Uterus (tissue), 4 donors: ENCODE results near the gene PLEKHN1. TPM values are rescaled to one million over a fixed set of nuclear protein-coding genes. Genes with fewer than 3 reads are reported as not detected.
A peak's percentile ranks its signal among the peaks of the same experiment; 100 is the strongest.

Source experiments
- DNase-seq, 2 donors: peaks; one replicate each; pipeline ENCODE4 v3.0.0-alpha.2; 2019 to 2020
- H3K27ac ChIP-seq, 2 donors: fragments of 200-600 bp; sonication (generic); 1 replicate in 1 of 2; 2 replicates in 1 of 2; pipeline ENCODE4 v1.5.1; 2016 to 2018
- H3K27me3 ChIP-seq, 2 donors: fragments of 200-600 bp; sonication (generic); one replicate each; pipeline ENCODE4 v1.5.1; 2018 to 2019; ENCODE audit warnings: control low read depth in 1 of 2
- H3K36me3 ChIP-seq, 2 donors: fragments of 200-600 bp; sonication (generic); one replicate each; pipeline ENCODE4 v1.5.1; 2019; ENCODE audit warnings: control low read depth in 1 of 2
- H3K4me1 ChIP-seq, 2 donors: fragments of 200-600 bp; sonication (generic); one replicate each; pipeline ENCODE4 v1.5.1; 2018 to 2019; ENCODE audit warnings: control low read depth in 1 of 2
- H3K4me3 ChIP-seq, 2 donors: fragments of 200-600 bp; sonication (generic); 1 replicate in 1 of 2; 2 replicates in 1 of 2; pipeline ENCODE4 v1.5.1; 2018 to 2019; ENCODE audit warnings: mild to moderate bottlenecking in 1 of 2
- H3K9me3 ChIP-seq, 2 donors: fragments of 200-600 bp; sonication (generic); one replicate each; pipeline ENCODE4 v1.5.1; 2019; ENCODE audit warnings: control low read depth in 1 of 2
- CTCF ChIP-seq, 4 experiments: fragments of 200-600 bp in 2 of 4; fragments of 450-650 bp in 2 of 4; sonication (generic) in 2 of 4; IDR thresholded peaks; one replicate each; pipeline ENCODE4 v1.5.1; 2016 to 2019; ENCODE audit warnings: antibody characterized with exemption in 4 of 4, mild to moderate bottlenecking in 2 of 4, moderate library complexity in 1 of 4
- POLR2A ChIP-seq, 2 donors: fragments of 450-650 bp; IDR thresholded peaks; one replicate each; pipeline ENCODE4 v1.6.1; 2016; ENCODE audit warnings: antibody characterized with exemption in 2 of 2, mild to moderate bottlenecking in 1 of 2, moderate library complexity in 1 of 2
- intact Hi-C: fragments of 100-400 bp; cut with DNase I; formaldehyde crosslinking; loops from one replicate; pipeline ENCODE4 v1.15.1; 2023; ENCODE audit warnings: low total_unique reads
- total RNA-seq, 4 donors: library from RNA; depleted of rRNA in 3 of 4; stranded (reverse); fragments of >200 nt in 3 of 4; gene quantifications; one replicate each; pipeline versions ENCODE4 v1.1.0 to v1.2.4, GENCODE V29; 2014 to 2023
- donor health status: DM: yes; HTN: yes; CAD: no.

The PLEKHN1 gene
- total RNA-seq, 4 donors from 2014 or later, result 1.1 TPM; not detected in 3

- intact Hi-C loops, result no loop called here
- Histone ChIP-seq H3K27ac (peak overlapping the region; percentile 1 to 85), H3K27me3 (no peaks in the 10 kb centered on the region), H3K36me3 (no peaks in the 10 kb centered on the region), H3K9me3 (no peaks in the 10 kb centered on the region), H3K4me3 (peak overlapping the region in 1 of 2 donors; percentile 25), H3K4me1 (peaks cover 0 to 39% of the 10 kb centered on the region in 2 donors)
- TF ChIP-seq POLR2A (IDR thresholded peaks at IDR 0.05) (no peak), CTCF (IDR thresholded peaks at IDR 0.05) (no peak)
- DNase-seq, result peak in 1 of 2 donors; percentile 30
Observed at GRCh38 chr1:941015-941587, 25.2 kb upstream of the PLEKHN1 start.

- Histone ChIP-seq H3K27ac (peak overlapping the region; percentile 1 to 85), H3K27me3 (no peaks in the 10 kb centered on the region), H3K9me3 (no peaks in the 10 kb centered on the region), H3K4me1 (peaks cover 0 to 39% of the 10 kb centered on the region in 2 donors), H3K4me3 (peak overlapping the region in 1 of 2 donors; percentile 25), H3K36me3 (no peaks in the 10 kb centered on the region)
- peak; percentile 75 to 93 for DNase-seq
- intact Hi-C loops, result no loop called here
- no peak for TF ChIP-seq CTCF (IDR thresholded peaks at IDR 0.05)
- peak in 1 of 2 donors; percentile 30 for TF ChIP-seq POLR2A (IDR thresholded peaks at IDR 0.05)
Observed at GRCh38 chr1:941588-942383, 24.5 kb upstream of the PLEKHN1 start.

- DNase-seq, result no peak
- no peaks in the 10 kb centered on the region for H3K36me3 ChIP-seq
- peak overlapping the region in 1 of 2 donors; percentile 85 for H3K27ac ChIP-seq
- peak overlapping the region in 1 of 2 donors; percentile 25 for H3K4me3 ChIP-seq
- TF ChIP-seq CTCF (IDR thresholded peaks at IDR 0.05) (no peak), POLR2A (IDR thresholded peaks at IDR 0.05) (no peak)
- intact Hi-C loops, result no loop called here
- H3K4me1 ChIP-seq, result peaks cover 0 to 39% of the 10 kb centered on the region in 2 donors
- H3K9me3 ChIP-seq, result no peaks in the 10 kb centered on the region
- no peaks in the 10 kb centered on the region for H3K27me3 ChIP-seq
Observed at GRCh38 chr1:942411-942821, 23.9 kb upstream of the PLEKHN1 start.

DNA sequence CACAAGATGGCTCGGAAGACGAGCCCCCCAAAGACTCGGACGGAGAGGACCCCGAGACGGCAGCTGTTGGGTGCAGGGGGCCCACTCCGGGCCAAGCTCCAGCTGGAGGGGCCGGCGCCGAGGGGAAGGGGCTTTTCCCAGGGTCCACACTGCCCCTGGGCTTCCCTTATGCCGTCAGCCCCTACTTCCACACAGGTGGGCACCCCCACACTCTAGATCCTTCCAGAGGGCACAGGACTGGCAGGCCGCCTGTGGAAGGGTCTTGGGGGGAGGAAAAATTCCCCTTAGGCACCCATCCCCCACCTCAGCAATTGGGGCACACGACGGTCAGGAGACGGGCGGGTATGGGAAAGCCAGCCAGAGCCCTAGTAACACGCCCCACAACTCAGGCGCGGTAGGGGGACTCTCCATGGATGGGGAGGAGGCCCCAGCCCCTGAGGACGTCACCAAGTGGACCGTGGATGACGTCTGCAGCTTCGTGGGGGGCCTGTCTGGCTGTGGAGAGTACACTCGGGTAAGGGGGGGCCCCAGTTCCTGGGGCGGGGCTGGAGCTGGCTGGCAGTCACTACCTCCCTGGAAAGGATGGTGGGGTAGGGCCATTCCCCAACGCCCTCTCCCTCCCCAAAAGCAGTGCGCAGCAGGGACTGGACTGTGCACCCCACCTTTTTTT, 23.3 kb upstream of the PLEKHN1 start:
- no peaks in the 10 kb centered on the region for H3K9me3 ChIP-seq
- peaks cover 0 to 39% of the 10 kb centered on the region in 2 donors for H3K4me1 ChIP-seq
- no peaks in the 10 kb centered on the region for H3K36me3 ChIP-seq
- peak overlapping the region in 1 of 2 donors; percentile 85 for H3K27ac ChIP-seq
- TF ChIP-seq CTCF (IDR thresholded peaks at IDR 0.05), result no peak
- TF ChIP-seq POLR2A (IDR thresholded peaks at IDR 0.05), result no peak
- peak; percentile 77 to 89 for DNase-seq
- intact Hi-C loops, result no loop called here
- no peaks in the 10 kb centered on the region for H3K27me3 ChIP-seq
- peak overlapping the region in 1 of 2 donors; percentile 25 for H3K4me3 ChIP-seq
